ENCODE measurements around the gene PLIN5. TPM values are rescaled to one million over a fixed set of nuclear protein-coding genes. Genes with fewer than 3 reads are reported as not detected.

PLIN5 gene
- total RNA-seq, 1 experiment from 2014 or later = 3.9 TPM

GRCh38 chr19:4513248-4513647 is 21.8 kb downstream of the PLIN5 start:
- Histone ChIP-seq H3K27me3 (ENCODE audit: insufficient read depth, low read length) (peaks cover 3% of the 10 kb centered on the region; the same call in 1 of the 2 replicates), H4K8ac (replicated peaks; ENCODE audit: insufficient read length, low read depth, low read length) (no peak overlapping the region), H4K5ac (ENCODE audit: insufficient read length, low read depth, low read length) (no peak overlapping the region), H3T11ph (ENCODE audit: low read length) (no peak overlapping the region), H3K79me2 (ENCODE audit: insufficient read depth, low read length) (no peaks in the 10 kb centered on the region), H4K20me1 (ENCODE audit: control insufficient read depth, insufficient read depth, insufficient read length) (no peaks in the 10 kb centered on the region), H2AFZ (ENCODE audit: low read length) (no peak overlapping the region), H2BK20ac (ENCODE audit: low read depth, low read length, poor library complexity, severe bottlenecking) (no peak overlapping the region), H3K4me2 (ENCODE audit: insufficient read depth, insufficient read length, low read length) (no peak overlapping the region), H3K27ac (ENCODE audit: insufficient read length, low read depth, low read length) (no peak overlapping the region), H2BK120ac (ENCODE audit: low read depth, low read length, poor library complexity, severe bottlenecking) (no peak overlapping the region), H2BK5ac (ENCODE audit: insufficient read length, low read length) (no peak overlapping the region), H2BK12ac (ENCODE audit: insufficient read length, low read depth, low read length) (no peak overlapping the region), H3K18ac (ENCODE audit: insufficient read length, low read depth, low read length) (no peak overlapping the region), H2BK15ac (ENCODE audit: low read depth, low read length) (no peak overlapping the region), H3K56ac (ENCODE audit: insufficient read length, low read depth, low read length) (no peak overlapping the region), H3K9ac (ENCODE audit: extremely low read depth, insufficient read length, low read length) (no peak overlapping the region), H2AK5ac (ENCODE audit: insufficient read length, low read length) (no peak overlapping the region), H3K79me1 (ENCODE audit: insufficient read depth, low read depth, low read length, poor library complexity, severe bottlenecking) (no peaks in the 10 kb centered on the region), H3K23ac (ENCODE audit: insufficient read length, low read depth, low read length) (no peak overlapping the region), H3K23me2 (ENCODE audit: insufficient read length, low read depth, low read length, poor library complexity, severe bottlenecking) (peaks cover 2% of the 10 kb centered on the region), H3K14ac (ENCODE audit: insufficient read depth, low read length) (no peak overlapping the region; the same call in 1 of the 2 replicates), H3K4me1 (ENCODE audit: insufficient read depth, low read length) (no peaks in the 10 kb centered on the region), H3K4ac (ENCODE audit: low read depth, low read length) (no peak overlapping the region), H3K9me3 (ENCODE audit: control insufficient read depth, low read depth, low read length) (no peaks in the 10 kb centered on the region), H4K91ac (ENCODE audit: insufficient read length, low read depth, low read length) (no peak overlapping the region)
- DNase-seq = no peak
- Mint-ChIP-seq H3K27ac (no peak overlapping the region), H3K27me3 (ENCODE audit: low read depth) (peaks cover 79% of the 10 kb centered on the region), H3K36me3 (ENCODE audit: insufficient read depth in 1 of 3, low read depth in 3 of 3) (no peaks in the 10 kb centered on the region), H3K9me3 (no peaks in the 10 kb centered on the region), H3K4me1 (0 out of 4 replicates have a peak, but pooled peaks cover 0 to 2% of the 10 kb centered on the region in 2 experiments), H3K4me3 (no peak overlapping the region)
- no peak for TF ChIP-seq CTCF (conservative IDR thresholded peaks at IDR 0.05)
- WGBS (ENCODE audit: extremely low coverage, insufficient read length, low lambda C conversion rate) = no CpG with 5 or more reads among the region's 17 CpGs
